ENCODE measurements around the gene ANKS1B.
"Not testable (repeated sequence)": the region's sequence is repeated elsewhere in the genome, so short reads cannot be mapped to it uniquely, and the experiment has no call there.

ANKS1B gene

GRCh38 chr12:99861731-99862130, 123.0 kb downstream of the ANKS1B start:
- ATAC-seq: no peak
- no peak for DNase-seq

- DNase-seq: no peak
- no peak for ATAC-seq
Observed at GRCh38 chr12:99859126-99859525, 125.6 kb downstream of the ANKS1B start.

- no peak for DNase-seq
- no peak for ATAC-seq
Observed at GRCh38 chr12:99852666-99853065, 132.1 kb downstream of the ANKS1B start.

GRCh38 chr12:99847936-99848335, 136.8 kb downstream of the ANKS1B start:
- ATAC-seq (no peak), DNase-seq (no peak)

- DNase-seq (no peak), ATAC-seq (no peak)
Observed at GRCh38 chr12:99834710-99835109, 150.0 kb downstream of the ANKS1B start.

GRCh38 chr12:99833397-99833796, 151.3 kb downstream of the ANKS1B start:
- no peak for DNase-seq
- ATAC-seq: no peak

- ATAC-seq (no peak), DNase-seq (no peak)
Observed at GRCh38 chr12:99824900-99825542, 159.7 kb downstream of the ANKS1B start.

- ATAC-seq: no peak
- no peak for DNase-seq
Observed at GRCh38 chr12:99822273-99822672, 162.5 kb downstream of the ANKS1B start.

GRCh38 chr12:99810718-99811593, 173.8 kb downstream of the ANKS1B start:
- no peak for DNase-seq
- ATAC-seq: no peak

GRCh38 chr12:99809909-99810308, 174.8 kb downstream of the ANKS1B start:
- DNase-seq (no peak), ATAC-seq (no peak)

GRCh38 chr12:99806304-99806703, 178.4 kb downstream of the ANKS1B start:
- no peak for ATAC-seq
- no peak for DNase-seq

- no peak for DNase-seq
- no peak for ATAC-seq
Observed at GRCh38 chr12:99804715-99805114, 180.0 kb downstream of the ANKS1B start.

- DNase-seq (no peak), ATAC-seq (no peak)
Observed at GRCh38 chr12:99800605-99801004, 184.1 kb downstream of the ANKS1B start.

- ATAC-seq, DNase-seq: not testable (repeated sequence)
Observed at GRCh38 chr12:99797931-99798330, 186.8 kb downstream of the ANKS1B start.

- DNase-seq (no peak), ATAC-seq (no peak)
Observed at GRCh38 chr12:99783421-99783820, 201.3 kb downstream of the ANKS1B start.

- no peak for DNase-seq
- ATAC-seq: no peak
Observed at GRCh38 chr12:99772274-99772673, 212.5 kb downstream of the ANKS1B start.

GRCh38 chr12:99771659-99772058, 213.1 kb downstream of the ANKS1B start:
- no peak for DNase-seq
- ATAC-seq: no peak

GRCh38 chr12:99769396-99769980, 215.2 kb downstream of the ANKS1B start:
- DNase-seq (no peak), ATAC-seq (no peak)

- no peak for ATAC-seq
- DNase-seq: no peak
Observed at GRCh38 chr12:99768758-99769157, 216.0 kb downstream of the ANKS1B start.

GRCh38 chr12:99767809-99768208, 216.9 kb downstream of the ANKS1B start:
- ATAC-seq (no peak), DNase-seq (no peak)

- DNase-seq (no peak), ATAC-seq (no peak)
Observed at GRCh38 chr12:99766408-99766807, 218.3 kb downstream of the ANKS1B start.

- DNase-seq: no peak
- ATAC-seq: no peak
Observed at GRCh38 chr12:99765469-99766114, 219.1 kb downstream of the ANKS1B start.

GRCh38 chr12:99759444-99759843, 225.3 kb downstream of the ANKS1B start:
- ATAC-seq: no peak
- DNase-seq: no peak
